Amniotic stem cell (primary cell): ENCODE measurements around the gene SMYD5.

Experiments
- DNase-seq: peaks from one replicate; lab custom pipeline; 2025; lab: John Stamatoyannopoulos, UW

The SMYD5 gene

DNA sequence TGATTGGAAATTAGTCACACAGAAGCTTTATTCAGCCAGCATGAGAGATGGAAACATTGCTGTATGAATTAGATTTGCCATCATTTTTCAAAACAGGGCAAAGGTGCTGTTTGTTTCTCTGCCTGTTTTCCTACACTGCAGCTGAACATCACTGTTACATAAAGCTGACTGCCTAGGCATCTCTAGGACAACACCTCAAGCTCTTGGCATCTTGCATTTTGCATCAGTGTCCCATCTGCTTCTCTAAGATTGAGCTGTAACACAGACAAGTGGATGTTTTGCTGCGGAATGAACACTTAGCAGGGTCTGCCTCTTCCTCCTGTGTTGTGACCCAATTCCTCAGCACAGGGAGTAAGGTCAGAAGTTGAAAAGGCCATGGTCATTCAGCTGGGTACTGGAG, 24.9 kb downstream of the SMYD5 start:
- DNase-seq = no peak

DNA sequence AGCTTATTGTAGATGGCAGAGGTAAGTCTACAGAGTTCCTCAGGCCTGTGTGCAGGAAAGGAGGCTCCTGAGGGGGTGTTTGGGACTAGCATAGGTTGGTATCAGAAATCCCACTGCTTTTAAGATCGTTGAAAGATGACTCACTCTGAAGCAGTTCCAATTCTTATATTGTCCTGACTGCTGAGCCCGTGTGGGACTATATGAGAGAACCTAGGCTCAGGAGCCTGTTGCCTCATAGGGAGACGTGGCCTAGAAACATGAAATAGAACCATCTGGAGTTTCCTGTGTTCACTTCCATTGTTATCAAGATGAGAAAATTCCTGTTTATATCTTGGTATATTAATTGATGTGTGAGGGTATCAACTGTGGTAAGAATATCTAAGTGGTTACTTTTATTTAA, 25.7 kb downstream of the SMYD5 start:
- DNase-seq = no peak

DNA sequence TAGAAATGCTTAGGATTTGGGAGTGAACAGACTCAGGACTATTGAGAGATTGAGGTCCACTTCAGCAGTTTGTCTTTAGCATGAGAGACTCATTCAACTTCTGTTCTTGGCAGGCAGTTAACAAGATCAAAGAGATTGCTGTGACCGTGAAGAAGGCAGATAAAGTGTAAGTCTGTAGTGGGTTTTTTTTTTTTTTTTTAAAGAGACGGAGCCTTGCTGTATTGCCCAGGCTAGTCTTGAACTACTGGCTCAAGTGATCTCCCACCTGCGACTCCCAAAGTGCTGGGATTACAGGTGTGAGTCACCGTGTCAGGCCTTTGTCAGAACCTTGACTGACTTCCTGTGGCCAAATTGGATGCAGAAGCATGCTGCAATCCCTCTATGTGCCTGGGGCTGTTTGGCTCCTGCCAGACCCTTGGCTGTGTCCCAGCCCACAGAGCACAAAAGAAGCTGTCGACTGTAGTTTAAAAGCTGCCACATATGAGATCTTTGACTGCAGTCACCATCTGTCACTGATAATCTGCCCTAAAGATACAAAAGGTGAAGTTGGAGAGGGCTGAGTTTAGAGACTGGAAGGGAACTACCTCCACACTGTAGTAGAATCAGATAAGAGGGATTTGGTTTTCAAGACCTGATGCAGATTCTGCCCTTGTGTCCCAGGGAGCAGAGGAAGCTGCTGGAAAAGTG, 30.0 kb downstream of the SMYD5 start:
- peak; percentile 24 for DNase-seq

DNA sequence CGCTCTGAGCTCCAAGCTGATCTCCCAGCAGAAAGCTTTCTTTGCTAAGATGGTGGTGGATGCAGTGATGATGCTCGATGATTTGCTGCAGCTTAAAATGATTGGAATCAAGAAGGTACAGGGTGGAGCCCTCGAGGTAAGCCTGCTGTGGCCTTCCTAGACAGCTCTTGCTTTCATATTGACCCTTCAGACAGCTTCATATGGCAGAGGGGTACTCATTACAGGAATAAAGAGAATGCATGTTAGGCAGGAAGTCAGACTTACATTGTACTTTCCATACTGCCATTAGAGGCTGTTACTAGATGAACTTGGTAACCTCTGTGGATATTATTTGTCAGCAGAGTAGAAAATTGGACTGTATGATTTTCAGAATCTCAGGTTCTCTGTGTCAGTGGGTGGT, 30.5 kb downstream of the SMYD5 start:
- no peak for DNase-seq

DNA sequence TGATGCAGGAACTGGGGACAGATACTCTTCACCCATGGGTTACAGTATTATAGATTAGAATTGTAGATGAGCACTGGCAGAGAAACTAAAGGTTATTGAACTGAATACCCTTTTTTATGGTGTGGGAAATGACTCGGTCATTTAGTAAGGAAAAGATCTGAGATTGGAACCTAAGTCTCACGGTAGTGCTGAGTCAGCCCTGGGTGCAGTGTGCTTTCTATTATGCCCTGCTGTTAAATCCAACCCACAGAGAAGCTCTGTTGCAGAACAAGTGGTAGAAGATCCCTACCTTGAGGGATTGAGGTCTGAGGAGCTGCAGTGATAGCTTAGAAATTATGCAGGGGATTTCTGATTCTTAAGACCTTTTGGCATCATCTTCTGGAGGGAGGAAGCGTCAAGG, 32.8 kb downstream of the SMYD5 start:
- no peak for DNase-seq

DNA sequence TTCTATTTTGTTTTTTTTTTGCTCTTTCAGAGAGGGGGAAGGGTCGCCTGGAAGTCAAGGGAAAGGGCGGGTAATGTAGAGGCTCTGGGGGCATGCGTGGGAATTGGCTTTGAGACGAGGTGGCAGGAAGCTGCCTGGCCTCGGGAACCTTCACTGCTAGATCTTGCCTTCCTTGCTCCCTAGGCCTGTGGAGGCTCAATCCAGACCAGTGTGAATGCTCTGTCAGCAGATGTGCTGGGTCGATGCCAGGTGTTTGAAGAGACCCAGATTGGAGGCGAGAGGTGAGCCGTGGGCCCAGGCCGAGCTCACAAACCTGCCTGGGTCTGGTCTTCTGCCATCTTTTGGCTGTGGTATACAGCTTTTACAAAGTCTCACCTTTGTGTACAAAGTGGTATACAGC, 35.6 kb downstream of the SMYD5 start:
- DNase-seq = no peak

DNA sequence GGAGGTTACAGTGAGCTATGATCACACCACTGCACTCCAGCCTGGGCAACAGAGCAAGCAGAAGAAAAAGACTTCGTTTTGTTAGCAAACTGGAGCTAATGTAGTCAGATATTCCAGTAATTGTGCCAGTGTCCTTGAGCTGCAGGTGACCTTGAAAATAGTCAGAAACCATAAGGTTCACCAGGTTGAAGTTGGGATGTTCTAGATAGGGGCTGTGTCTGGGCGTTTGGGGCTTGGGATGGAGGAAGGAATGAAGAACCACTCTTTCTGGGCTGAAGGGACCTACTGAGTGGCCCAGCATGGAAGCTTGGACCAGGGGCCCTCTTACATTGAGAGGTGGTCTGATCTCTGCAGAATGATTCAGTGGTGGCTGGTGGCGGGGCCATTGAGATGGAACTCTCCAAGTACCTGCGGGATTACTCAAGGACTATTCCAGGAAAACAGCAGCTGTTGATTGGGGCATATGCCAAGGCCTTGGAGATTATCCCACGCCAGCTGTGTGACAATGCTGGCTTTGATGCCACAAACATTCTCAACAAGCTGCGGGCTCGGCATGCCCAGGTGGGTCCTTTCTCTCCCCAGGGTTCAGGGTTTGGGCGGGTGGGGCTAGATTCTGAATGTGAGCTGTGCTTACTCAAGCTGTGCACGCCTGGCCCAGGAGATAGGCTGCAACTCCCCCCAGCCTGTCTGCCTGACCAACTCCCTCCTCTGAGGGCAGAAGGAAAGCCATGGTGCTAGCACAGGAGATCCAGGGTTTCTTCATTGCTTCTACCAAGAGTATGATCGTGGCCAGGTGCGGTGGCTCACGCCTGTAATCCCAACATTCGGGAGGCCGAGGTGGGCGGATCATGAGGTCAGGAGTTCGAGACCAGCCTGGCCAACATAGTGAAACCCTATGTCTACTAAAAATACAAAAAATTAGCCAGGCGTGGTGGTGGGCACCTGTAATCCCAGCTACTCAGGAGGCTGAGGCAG, 37.1 kb downstream of the SMYD5 start:
- no peak for DNase-seq

DNA sequence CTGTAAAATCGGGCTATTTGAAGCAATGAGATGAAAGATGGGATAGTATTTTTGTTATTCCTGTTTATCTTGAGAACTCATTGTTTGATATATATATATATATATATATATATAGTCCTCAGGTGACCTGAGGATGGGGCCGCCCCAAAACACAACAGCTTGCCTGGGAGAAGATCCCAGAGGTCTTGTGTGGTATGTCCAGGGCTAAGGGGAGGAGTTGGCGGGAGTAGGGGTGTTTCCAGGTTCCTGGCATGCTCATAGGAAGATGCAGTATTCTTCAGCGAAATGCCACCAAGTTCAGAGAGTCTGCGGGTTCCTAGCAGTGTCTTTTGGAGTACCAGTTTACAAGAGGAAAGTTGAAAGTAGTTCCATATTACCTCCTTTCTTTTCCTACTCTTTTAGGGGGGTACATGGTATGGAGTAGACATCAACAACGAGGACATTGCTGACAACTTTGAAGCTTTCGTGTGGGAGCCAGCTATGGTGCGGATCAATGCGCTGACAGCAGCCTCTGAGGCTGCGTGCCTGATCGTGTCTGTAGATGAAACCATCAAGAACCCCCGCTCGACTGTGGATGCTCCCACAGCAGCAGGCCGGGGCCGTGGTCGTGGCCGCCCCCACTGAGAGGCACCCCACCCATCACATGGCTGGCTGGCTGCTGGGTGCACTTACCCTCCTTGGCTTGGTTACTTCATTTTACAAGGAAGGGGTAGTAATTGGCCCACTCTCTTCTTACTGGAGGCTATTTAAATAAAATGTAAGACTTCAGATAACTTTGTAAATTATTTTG, 38.4 kb downstream of the SMYD5 start:
- DNase-seq = no peak

DNA sequence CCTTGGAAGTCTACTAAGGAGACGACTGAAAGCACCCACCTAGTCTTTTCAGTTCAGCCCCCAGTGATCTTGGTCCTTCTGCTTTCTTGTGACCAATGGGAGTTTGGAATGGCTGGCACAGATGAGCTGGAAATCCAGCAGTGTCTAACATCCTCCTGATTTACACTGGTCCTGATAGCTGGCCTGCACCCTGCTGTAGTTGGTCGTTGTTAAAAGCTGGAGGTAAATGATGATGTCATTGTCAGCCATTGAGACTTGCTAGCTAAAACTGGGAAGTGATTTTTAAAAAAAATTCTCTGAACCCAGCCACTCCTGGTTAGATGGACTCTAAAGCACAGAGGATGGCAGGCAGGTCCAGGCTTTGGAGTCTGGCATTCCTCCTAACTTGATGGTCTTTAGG, 39.4 kb downstream of the SMYD5 start:
- DNase-seq = no peak

DNA sequence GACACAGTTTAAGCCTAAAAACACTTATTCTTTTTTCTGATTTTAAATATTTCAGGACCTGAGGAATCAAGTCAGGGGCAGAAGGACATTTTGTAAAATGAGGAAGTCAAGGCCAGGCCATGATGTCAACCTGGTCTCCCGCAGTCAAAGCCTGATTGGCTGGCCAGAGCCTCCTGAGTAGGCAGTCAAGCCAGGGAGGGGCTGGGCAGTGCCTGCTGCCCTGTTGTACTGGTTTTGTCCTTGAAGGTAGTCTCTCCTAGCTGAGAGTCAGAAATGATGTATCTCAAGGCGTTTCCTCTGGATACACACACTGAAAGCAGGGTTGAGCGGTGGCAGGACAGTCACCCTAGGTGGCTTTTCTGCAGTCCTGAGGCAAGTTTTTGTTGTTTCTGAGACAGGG, 39.9 kb downstream of the SMYD5 start:
- DNase-seq = no peak

DNA sequence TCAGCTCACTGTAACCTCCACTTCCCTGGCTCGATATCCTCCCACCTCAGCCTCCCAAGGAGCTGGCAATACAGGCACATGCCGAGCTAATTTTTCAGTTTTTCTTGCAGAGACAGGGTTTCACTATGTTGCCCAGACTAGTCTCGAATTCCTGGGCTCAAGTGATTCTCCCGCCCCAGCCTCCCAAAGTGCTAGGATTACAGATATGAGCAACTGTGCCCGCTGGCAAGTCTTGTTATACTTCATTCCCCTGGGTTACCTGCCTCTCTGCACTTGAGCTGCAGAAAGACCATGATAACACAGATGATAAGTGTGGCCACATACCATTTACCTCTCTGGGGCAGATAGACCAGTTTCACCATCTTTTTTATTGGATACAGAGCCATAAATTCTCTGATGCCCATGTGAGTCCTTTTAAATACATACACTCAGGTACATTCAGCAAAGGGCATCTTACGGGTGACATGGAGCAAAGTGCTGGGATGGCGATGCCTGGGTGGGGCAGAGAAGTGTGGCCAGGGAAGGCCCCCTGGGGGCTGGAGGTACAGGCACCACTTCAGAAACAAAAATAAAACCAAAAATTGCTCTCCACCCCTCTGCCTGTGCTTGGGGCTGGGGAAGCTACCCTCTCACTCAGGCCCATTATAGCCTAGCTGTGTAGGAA, 40.4 kb downstream of the SMYD5 start:
- DNase-seq = no peak

DNA sequence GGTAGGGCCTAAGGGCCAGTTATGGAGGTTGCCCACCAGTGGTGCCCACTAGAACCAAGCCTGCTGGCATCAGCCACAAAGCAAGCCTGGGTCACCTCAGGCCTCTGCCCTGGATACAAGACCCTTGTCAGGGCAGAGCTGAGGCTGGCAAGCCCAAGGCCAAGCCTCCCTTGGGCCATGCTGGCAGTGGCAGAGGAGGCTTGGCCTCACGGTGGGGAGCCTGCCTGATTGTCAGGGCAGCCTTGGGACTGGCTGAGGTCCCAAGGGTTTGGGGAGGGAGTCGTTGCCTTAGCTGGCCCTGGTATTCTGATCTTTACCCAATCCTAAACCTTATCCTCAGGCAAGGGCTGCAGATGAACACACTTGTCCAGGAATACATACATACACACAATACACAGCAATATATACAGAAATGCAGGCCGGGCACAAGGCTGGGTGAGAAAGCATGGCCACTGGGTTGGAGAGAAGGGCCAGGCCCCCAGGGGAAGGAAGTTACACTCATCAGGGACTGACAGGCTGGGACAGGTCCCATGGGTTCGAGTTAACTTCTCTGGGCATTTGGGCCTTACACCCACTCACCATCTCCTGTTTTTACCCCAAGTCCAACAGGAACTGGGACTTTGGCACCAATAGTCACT, 41.1 kb downstream of the SMYD5 start:
- DNase-seq = no peak

DNA sequence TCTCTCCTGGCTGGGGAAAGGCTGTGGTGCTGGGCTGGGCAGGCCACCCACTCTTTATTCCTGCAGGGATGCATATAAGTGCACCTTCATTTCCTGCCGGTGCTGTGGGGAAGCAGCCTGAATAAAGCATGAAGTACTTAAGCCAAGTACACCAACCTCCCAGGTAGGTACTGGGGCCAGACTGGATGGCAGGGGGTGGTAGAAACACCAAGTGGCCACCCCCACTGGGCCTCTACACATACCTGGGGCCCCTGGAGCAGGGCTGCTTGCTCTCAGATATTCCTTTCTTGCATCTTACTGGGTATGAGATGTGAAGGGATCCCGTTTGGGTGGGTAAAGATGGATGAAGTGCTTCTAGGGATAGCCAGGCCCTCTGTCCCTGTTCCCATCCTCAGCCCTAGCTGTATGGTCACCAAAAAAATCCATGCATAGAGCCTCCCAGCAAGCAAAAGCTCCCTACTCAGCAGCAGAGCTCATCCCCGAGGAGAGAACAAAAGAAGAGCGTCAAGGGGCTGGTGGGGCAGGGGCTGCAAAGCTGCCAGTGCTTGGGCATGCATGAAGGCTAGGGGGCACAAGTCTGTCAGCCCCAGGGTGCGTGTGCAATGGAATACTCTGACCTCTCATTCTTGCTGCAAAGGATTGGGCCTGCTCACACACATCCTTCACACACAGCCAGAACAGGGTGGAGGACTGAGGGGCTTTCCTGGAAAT, 42.0 kb downstream of the SMYD5 start:
- DNase-seq = no peak

DNA sequence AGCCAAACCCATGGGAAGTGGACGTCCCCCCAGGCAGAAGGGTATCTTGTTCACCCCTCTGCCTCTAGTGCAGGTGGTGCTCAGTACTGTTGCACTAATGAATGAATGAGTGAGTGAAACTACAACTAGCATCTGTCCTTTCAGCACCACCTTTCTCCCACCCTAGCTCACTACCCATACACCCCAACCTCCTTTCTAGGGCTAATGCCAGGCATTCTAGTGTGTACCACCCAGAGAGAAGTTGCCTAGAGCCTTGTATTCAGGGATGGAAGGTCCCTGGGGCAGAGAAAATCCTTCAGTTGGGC, 42.5 kb downstream of the SMYD5 start:
- no peak for DNase-seq

DNA sequence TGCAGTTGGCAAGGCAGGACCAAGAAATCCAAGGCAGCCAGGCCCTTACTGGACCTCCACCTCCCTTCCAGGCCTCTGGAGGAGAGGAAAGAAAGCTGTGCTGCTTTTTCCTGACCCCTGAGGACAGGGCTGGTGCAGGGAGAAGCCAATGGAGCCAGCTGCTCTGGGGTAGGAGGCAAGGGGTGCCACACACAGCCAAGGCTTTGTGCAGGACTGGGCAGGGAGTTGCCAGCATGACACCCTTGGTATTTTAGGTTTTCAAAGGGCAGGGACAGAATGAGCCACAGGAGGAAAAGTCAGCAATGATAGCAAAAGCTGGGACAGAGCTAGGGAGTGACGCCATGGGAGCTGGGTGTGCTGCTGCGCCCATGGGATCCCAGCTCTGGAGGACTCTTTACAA, 43.0 kb downstream of the SMYD5 start:
- DNase-seq = no peak

DNA sequence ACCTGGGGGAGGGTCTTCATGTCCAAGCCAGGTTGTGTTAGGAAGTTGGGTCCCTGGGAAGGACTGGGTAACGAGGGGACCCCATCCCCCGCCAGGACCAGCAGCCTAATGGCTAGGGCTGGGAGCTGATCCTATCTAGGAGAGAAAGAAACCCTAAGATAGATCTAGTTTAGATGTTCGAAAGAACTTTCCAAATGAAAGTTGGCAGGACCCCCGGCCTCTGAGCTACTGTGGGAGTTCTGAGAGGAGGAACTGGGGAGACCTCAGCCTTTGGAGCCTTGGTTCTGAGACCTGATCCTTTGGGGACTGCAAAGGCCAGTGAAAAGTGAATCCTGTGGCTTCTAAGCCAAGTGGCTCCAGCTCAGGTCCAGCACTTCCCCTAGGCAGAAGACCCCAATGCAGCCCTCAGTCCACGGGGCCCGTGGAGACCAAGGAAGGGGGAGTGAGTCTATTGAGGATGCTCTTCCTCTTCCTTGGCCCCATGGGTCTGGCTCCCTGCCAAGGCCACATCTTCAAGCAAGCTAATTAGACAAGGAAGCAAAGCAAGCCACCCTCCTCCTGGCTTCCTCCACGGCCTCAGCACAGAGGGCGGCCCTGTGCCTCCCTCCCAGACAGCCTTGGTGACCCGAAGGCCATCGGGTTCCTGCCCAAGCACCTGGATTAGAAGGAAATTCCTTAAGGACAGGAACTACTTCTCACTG, 43.5 kb downstream of the SMYD5 start:
- no peak for DNase-seq

DNA sequence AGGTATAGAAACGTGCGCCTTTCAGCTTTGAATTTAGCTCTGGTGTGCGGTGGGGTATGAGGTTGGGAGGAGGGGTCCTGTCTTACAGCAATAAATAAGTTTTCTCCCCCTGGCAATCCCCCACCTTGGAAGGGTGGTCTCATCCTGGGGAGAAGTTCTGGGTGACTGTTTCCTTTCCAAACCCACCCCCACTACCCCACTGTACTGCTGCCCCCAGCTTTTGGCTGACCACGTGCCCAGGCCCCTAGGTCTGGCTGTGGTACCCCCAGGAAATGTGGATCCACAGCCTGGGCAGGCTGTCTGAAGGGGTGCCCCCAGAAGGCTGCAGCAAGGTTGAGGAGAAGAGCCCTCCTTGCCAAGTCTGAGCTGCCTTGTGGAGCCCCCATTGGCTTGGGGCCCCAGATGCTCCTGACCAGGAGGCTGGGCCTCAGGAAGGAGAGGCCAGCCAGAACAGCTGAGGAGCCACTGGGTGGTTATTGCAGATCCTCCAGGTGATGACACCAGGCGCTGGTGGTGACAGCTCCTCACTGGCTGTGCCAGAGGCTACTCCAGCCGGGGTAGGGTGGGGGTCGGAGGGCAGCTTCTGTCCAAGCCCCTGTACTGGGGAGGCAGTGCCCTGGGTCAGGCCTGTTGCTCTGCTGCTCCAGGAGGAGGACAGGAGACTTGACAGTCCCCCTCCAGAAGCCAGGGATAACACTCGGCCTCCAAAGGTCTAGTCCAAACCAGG, 44.3 kb downstream of the SMYD5 start:
- no peak for DNase-seq

DNA sequence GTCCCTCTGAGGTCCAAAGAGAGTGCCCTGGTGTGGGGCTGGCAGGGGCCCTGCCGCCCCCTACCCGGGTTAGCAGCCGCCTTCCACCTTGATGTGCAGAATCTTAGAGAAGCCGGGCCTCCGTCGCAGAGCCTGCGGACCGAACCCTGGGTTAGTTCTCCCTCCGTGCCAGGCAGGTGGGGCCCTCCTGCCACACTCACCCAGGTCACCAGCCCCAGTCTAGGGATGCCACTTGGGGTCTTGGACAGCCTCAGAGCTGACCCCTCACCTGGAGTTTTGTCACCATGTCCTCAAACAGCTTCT, 44.8 kb downstream of the SMYD5 start:
- DNase-seq = no peak

DNA sequence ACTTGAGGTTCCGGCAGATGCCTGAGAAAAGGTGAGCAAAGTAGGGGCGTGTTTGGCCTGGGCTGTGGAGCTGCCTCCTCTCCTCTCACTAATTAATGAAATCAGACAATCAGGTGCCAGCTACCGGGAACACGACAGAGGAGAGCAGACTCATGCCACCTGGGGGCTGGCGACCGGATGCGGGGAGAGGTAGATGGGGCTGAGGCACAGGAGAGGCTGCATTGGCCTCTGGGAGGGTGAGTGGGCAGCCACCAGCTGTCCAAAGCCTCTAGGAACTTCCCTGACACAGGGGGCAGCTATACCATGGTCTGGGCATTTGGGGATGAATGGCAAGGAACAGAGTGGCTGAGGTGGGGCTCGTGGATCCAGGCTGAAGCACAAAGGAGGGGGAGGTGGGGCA, 45.2 kb downstream of the SMYD5 start:
- no peak for DNase-seq

DNA sequence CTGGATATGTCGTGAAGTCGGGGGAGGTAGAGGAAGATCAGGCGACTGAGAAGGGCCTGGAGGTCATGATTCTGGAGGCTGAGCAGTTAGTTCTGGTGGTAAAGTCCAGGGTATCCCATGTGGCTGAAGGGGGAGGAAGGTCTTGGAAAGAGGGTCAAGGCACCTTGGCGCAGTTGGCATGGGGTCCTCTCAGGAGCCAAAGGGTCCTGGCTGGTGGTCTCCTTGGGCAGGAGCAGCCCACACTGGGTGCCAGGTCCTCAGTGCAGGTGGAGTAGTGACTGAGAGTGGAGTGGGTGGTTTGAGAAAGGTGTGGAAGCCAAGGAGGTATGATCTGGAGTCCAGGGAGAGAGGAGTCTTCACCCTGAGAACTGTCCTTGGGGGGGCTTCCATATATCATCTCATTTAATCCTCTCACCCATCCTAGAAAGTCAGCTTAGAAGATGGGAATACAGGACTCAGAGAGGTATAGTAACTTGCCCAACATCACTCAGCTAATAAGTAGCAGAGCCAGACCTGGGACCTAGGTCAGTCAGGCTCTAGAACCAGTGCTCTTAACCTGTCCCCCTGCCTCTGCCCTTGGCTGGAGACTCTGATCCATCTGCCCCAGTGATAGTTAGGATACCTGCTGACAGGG, 45.8 kb downstream of the SMYD5 start:
- no peak for DNase-seq
